Kidney (tissue), 14 donors: ENCODE measurements around the gene FAM193A. TPM values are rescaled to one million over a fixed set of nuclear protein-coding genes. Genes with fewer than 3 reads are reported as not detected.

ENCODE experiments used
- DNase-seq, 5 donors: peaks; one replicate each; pipeline ENCODE4 v3.0.0-alpha.2; 2013 to 2020
- FAIRE-seq: peaks from 2 replicates; lab custom pipeline; 2012; peaks lifted over from hg19 to GRCh38; lab: Jason Lieb, UNC
- H3K27ac ChIP-seq, 2 donors: one replicate each; pipeline ENCODE4 v1.7.0; 2013; ENCODE audit warnings: low read depth in 2 of 2, low read length in 2 of 2, inconsistent platforms in 1 of 2
- H3K27me3 ChIP-seq: one replicate; pipeline ENCODE4 v1.7.1; 2013; ENCODE audit warnings: low read length, inconsistent platforms; ENCODE audit not compliant: control insufficient read depth, insufficient read depth
- H3K36me3 ChIP-seq, 3 donors: one replicate each; pipeline versions ENCODE4 v1.7.0 to v1.7.1; 2013; ENCODE audit warnings: low read length in 3 of 3, control low read depth in 1 of 3, inconsistent platforms in 1 of 3; ENCODE audit not compliant: insufficient read depth in 3 of 3, control insufficient read depth in 2 of 3
- H3K4me1 ChIP-seq, 3 donors: one replicate each; pipeline versions ENCODE4 v1.7.0 to v1.7.1; 2013; ENCODE audit warnings: low read length in 3 of 3, inconsistent platforms in 1 of 3, low read depth in 1 of 3; ENCODE audit not compliant: control insufficient read depth in 2 of 3, insufficient read depth in 2 of 3
- H3K4me3 ChIP-seq, 3 donors: one replicate each; pipeline versions ENCODE4 v1.7.0 to v1.8.1; 2013; ENCODE audit warnings: low read length in 3 of 3, control low read depth in 1 of 3, inconsistent platforms in 1 of 3
- H3K9ac ChIP-seq, 3 donors: one replicate each; pipeline versions ENCODE4 v1.7.0 to v1.7.1; 2013; ENCODE audit warnings: low read length in 3 of 3, control low read depth in 1 of 3, inconsistent platforms in 1 of 3
- H3K9me3 ChIP-seq, 3 donors: one replicate each; pipeline versions ENCODE4 v1.7.0 to v1.7.1; 2013; ENCODE audit warnings: low read length in 3 of 3, control low read depth in 1 of 3, inconsistent platforms in 1 of 3; ENCODE audit not compliant: control insufficient read depth in 2 of 3, insufficient read depth in 1 of 3
- intact Hi-C: fragments of 100-400 bp; cut with DNase I; formaldehyde crosslinking; loops from one replicate; pipeline ENCODE4 v1.11.1; 2022
- polyA plus RNA-seq: library from polyadenylated mRNA; stranded (reverse); fragments of 350-450 nt; fragmentation: Illumina TruSeq; extraction: RNeasy Lipid Tissue Mini Kit (QIAGEN cat#74804); gene quantifications from one replicate; pipeline ENCODE4 v1.2.3, GENCODE V29; 2014; ENCODE audit warnings: low read depth, low replicate concordance; ENCODE audit not compliant: insufficient read depth
- total RNA-seq: library from RNA; stranded (reverse); fragmentation: NEBNext Ultra II Directional; extraction: Animal tissue kit (Norgen Biotek cat#: 25700); gene quantifications from one replicate; pipeline ENCODE4 v1.2.1, GENCODE V29; 2021
- TF ChIP-seq, protein P1 (sequence below): IDR thresholded peaks from 3 replicates; pipeline ENCODE4 v1.5.1; 2012; ENCODE audit warnings: mild to moderate bottlenecking, moderate library complexity, borderline replicate concordance; ENCODE audit not compliant: insufficient read depth; ENCODE audit errors: extremely low read depth
- donor health status: control.
- donor health status: control.
- donor health status: control.
- donor health status: control.
- donor health status: control.
- donor health status: DM: yes; HTN: yes; CAD: no.
- donor health status: Normal renal cell carcinoma (clear cell type).

FAM193A gene
- total and polyA plus RNA-seq, 2 donors from 2014 or later = 6.3 to 29.3 TPM

GRCh38 chr4:2606960-2607506 is 70.6 kb downstream of the FAM193A start:
- FAIRE-seq (no peak), DNase-seq (no peak)
- H3K9me3 ChIP-seq = no peaks in the 10 kb centered on the region
- no peak overlapping the region for H3K4me3 ChIP-seq
- peaks cover 0 to 12% (median 7%) of the 10 kb centered on the region in 3 donors for H3K4me1 ChIP-seq
- no peak overlapping the region for H3K27ac ChIP-seq
- H3K9ac ChIP-seq = no peak overlapping the region
- TF ChIP-seq, protein P1, sequence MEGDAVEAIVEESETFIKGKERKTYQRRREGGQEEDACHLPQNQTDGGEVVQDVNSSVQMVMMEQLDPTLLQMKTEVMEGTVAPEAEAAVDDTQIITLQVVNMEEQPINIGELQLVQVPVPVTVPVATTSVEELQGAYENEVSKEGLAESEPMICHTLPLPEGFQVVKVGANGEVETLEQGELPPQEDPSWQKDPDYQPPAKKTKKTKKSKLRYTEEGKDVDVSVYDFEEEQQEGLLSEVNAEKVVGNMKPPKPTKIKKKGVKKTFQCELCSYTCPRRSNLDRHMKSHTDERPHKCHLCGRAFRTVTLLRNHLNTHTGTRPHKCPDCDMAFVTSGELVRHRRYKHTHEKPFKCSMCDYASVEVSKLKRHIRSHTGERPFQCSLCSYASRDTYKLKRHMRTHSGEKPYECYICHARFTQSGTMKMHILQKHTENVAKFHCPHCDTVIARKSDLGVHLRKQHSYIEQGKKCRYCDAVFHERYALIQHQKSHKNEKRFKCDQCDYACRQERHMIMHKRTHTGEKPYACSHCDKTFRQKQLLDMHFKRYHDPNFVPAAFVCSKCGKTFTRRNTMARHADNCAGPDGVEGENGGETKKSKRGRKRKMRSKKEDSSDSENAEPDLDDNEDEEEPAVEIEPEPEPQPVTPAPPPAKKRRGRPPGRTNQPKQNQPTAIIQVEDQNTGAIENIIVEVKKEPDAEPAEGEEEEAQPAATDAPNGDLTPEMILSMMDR = no peak
- intact Hi-C loops = no loop called here
- H3K36me3 ChIP-seq = no peaks in the 10 kb centered on the region
- H3K27me3 ChIP-seq = no peaks in the 10 kb centered on the region

DNA sequence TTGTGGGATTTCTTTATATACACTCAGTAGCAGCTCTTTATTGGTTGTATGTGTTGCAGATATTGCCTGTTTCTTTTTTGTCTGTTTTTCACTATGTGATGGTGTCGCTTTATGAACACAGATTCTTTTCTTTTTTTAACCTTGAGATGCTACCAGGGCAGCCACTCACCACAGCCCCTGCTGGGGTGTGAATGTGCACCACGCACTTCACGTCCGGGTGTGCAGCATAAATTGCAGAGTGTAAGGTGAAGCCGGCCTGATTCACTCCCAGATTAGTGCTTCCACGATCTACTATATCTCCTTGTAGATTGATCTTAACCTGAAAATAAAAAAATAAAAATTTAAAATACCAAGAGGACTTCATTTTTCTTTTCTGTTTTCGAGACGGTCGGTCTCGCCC is 71.4 kb downstream of the FAM193A start:
- Histone ChIP-seq H3K27me3 (no peaks in the 10 kb centered on the region), H3K4me3 (no peak overlapping the region), H3K4me1 (peaks cover 0 to 12% (median 7%) of the 10 kb centered on the region in 3 donors), H3K9me3 (no peaks in the 10 kb centered on the region), H3K36me3 (no peaks in the 10 kb centered on the region), H3K9ac (no peak overlapping the region), H3K27ac (no peak overlapping the region)
- TF ChIP-seq, protein P1 = no peak
- DNase-seq = no peak
- FAIRE-seq = no peak
- intact Hi-C loops = no loop called here

DNA sequence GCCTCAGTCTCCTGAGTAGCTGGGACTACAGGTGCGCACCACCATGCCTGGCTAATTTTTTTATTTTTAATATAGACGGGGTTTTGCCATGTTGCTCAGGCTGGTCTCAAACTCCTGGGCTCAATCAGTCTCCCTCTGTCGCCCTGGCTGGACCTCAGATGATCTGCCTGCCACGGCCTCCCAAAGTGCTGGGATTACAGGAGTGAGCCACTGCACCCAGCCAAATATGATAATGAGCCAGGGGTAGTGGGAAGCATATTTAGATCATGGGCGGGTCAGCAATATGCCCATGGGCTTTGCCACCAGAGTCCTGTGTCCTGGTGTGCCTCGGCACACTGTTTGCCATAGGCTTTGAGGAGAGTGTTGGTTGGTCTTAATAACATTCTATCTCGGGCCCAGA is 71.8 kb downstream of the FAM193A start:
- FAIRE-seq (no peak), DNase-seq (no peak)
- H3K36me3 ChIP-seq = no peaks in the 10 kb centered on the region
- H3K9me3 ChIP-seq = no peaks in the 10 kb centered on the region
- H3K9ac ChIP-seq = no peak overlapping the region
- H3K4me3 ChIP-seq = no peak overlapping the region
- no peak overlapping the region for H3K27ac ChIP-seq
- intact Hi-C loops = no loop called here
- peaks cover 0 to 12% (median 7%) of the 10 kb centered on the region in 3 donors for H3K4me1 ChIP-seq
- H3K27me3 ChIP-seq = no peaks in the 10 kb centered on the region
- TF ChIP-seq, protein P1 = no peak

DNA sequence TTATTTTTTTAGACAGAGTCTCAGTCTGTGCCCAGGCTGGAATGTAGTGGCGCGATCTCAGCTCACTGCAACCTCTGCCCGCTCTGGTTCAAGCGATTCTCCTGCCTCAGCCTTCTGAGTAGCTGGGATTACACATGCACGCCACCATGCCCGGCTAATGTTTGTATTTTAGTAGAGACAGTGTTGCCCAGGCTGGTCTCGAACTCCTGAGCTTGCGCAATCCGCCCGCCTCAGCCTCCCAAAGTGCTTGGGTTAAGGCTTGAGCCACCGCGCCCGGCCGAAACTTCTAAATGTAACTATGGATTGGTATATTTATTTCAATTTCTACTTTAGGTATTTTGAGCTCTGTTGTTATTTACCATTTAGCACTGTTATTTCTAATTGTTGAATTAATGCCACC is 79.4 kb downstream of the FAM193A start:
- no peak for FAIRE-seq
- Histone ChIP-seq H3K36me3 (no peaks in the 10 kb centered on the region), H3K27me3 (no peaks in the 10 kb centered on the region), H3K4me3 (no peak overlapping the region), H3K4me1 (no peaks in the 10 kb centered on the region), H3K27ac (no peak overlapping the region), H3K9ac (no peak overlapping the region), H3K9me3 (no peaks in the 10 kb centered on the region)
- no peak for DNase-seq
- intact Hi-C loops = no loop called here
- TF ChIP-seq, protein P1 = no peak
